IMR-90 (cell line): ENCODE data around the gene CTR9. TPM values are rescaled to one million over a fixed set of nuclear protein-coding genes. Genes with fewer than 3 reads are reported as not detected.

Experiments
- ATAC-seq: fragments of 200-7000 bp; cut with Tn5 transposase; 2 replicates; pipeline ENCODE4 v1.9.1; 2020; ENCODE audit warnings: low read depth, mild to moderate bottlenecking, moderate library complexity
- BruUV-seq: library from RNA; stranded (reverse); fragments of 400-500 nt; replicated peaks from 2 replicates; lab custom pipeline; 2021; lab: Mats Ljungman, UMichigan
- CTCF ChIA-PET: fragments of 300-600 bp; formaldehyde crosslinking; extraction: SDS; loops from one replicate; lab custom pipeline; 2021; ENCODE audit warnings: antibody characterized with exemption; lab: Yijun Ruan, JAX
- POLR2A ChIA-PET: fragments of 300-600 bp; sonication (Branson Sonifier 250); formaldehyde crosslinking; loops from one replicate; lab custom pipeline; 2022; ENCODE audit warnings: antibody characterized with exemption; ENCODE audit not compliant: unreplicated experiment; lab: Charles Lee
- DNase-seq: peaks from one replicate; pipeline ENCODE4 v3.0.0; 2013
- H2AFZ ChIP-seq: replicated peaks from 2 replicates; pipeline ENCODE3; 2013; ENCODE audit warnings: low read length, mild to moderate bottlenecking; ENCODE audit not compliant: poor library complexity
- H2AK5ac ChIP-seq: 2 replicates; pipeline ENCODE4 v1.6.1; 2013; ENCODE audit warnings: low read depth, low read length, inconsistent platforms
- H2AK9ac ChIP-seq: replicated peaks from 2 replicates; pipeline ENCODE3; 2013; ENCODE audit warnings: mild to moderate bottlenecking, low read depth, low read length, moderate library complexity; ENCODE audit not compliant: poor library complexity
- H2BK120ac ChIP-seq: 2 replicates; pipeline ENCODE4 v1.6.1; 2013; ENCODE audit warnings: low read depth, low read length, inconsistent platforms
- H2BK15ac ChIP-seq: 3 replicates; pipeline ENCODE4 v1.6.1; 2013; ENCODE audit warnings: low read depth, low read length, inconsistent platforms
- H2BK20ac ChIP-seq: 2 replicates; pipeline ENCODE4 v1.6.1; 2013; ENCODE audit warnings: low read depth, mild to moderate bottlenecking, inconsistent platforms, low read length, moderate library complexity
- H2BK5ac ChIP-seq: 2 replicates; pipeline ENCODE4 v1.6.1; 2013; ENCODE audit warnings: mild to moderate bottlenecking, low read depth, low read length, inconsistent platforms; ENCODE audit not compliant: poor library complexity, severe bottlenecking
- H3K14ac ChIP-seq: replicated peaks from 2 replicates; pipeline ENCODE4 v1.6.1; 2013; ENCODE audit warnings: low read depth, low read length, inconsistent platforms
- H3K18ac ChIP-seq: 2 replicates; pipeline ENCODE4 v1.6.1; 2013; ENCODE audit warnings: low read depth, low read length, control low read depth
- H3K23ac ChIP-seq: 2 replicates; pipeline ENCODE4 v1.6.1; 2013; ENCODE audit warnings: low read depth, low read length, inconsistent platforms
- H3K27ac ChIP-seq: 2 replicates; pipeline ENCODE4 v1.5.1; 2013; ENCODE audit warnings: mild to moderate bottlenecking, control low read depth, low read length; ENCODE audit not compliant: insufficient read depth
- H3K27me3 ChIP-seq: 2 replicates; pipeline ENCODE4 v1.6.1; 2013; ENCODE audit warnings: low read length; ENCODE audit not compliant: control insufficient read depth, insufficient read depth
- H3K36me3 ChIP-seq: 2 replicates; pipeline ENCODE4 v1.6.1; 2013; ENCODE audit warnings: low read length, mixed read lengths; ENCODE audit not compliant: control insufficient read depth, insufficient read depth
- H3K4ac ChIP-seq: 2 replicates; pipeline ENCODE4 v1.6.1; 2013; ENCODE audit warnings: low read depth, low read length, inconsistent platforms
- H3K4me1 ChIP-seq: 2 replicates; pipeline ENCODE4 v1.6.1; 2013; ENCODE audit warnings: low read length, mixed read lengths; ENCODE audit not compliant: control insufficient read depth, insufficient read depth
- H3K4me2 ChIP-seq: 2 replicates; pipeline ENCODE4 v1.6.1; 2013; ENCODE audit warnings: low read depth, mild to moderate bottlenecking, control low read depth, low read length, moderate library complexity
- H3K4me3 ChIP-seq: 2 replicates; pipeline ENCODE4 v1.5.1; 2013; ENCODE audit warnings: low read depth, mild to moderate bottlenecking, control low read depth, low read length, moderate library complexity; ENCODE audit not compliant: insufficient read depth
- H3K56ac ChIP-seq: 2 replicates; pipeline ENCODE4 v1.6.1; 2013; ENCODE audit warnings: low read length, inconsistent platforms; ENCODE audit not compliant: insufficient read depth; ENCODE audit errors: extremely low read depth
- H3K79me1 ChIP-seq, 2 experiments: 2 replicates each; pipeline ENCODE4 v1.6.1; 2013; ENCODE audit warnings: low read length in 2 of 2, inconsistent platforms in 1 of 2, low read depth in 1 of 2
- H3K9ac ChIP-seq: 2 replicates; pipeline ENCODE4 v1.6.1; 2013; ENCODE audit warnings: low read depth, low read length, control low read depth
- H3K9me1 ChIP-seq: 2 replicates; pipeline ENCODE4 v1.6.1; 2013; ENCODE audit warnings: low read length, inconsistent platforms; ENCODE audit not compliant: insufficient read depth
- H3K9me3 ChIP-seq: 2 replicates; pipeline ENCODE4 v1.6.1; 2013; ENCODE audit warnings: low read length; ENCODE audit not compliant: control insufficient read depth, insufficient read depth
- H4K20me1 ChIP-seq: 2 replicates; pipeline ENCODE4 v1.6.1; 2013; ENCODE audit warnings: low read length, inconsistent platforms; ENCODE audit not compliant: insufficient read depth
- H4K5ac ChIP-seq: 2 replicates; pipeline ENCODE4 v1.6.1; 2013; ENCODE audit warnings: mild to moderate bottlenecking, low read depth, low read length, control low read depth
- H4K8ac ChIP-seq, 2 experiments: 2 replicates each; pipeline ENCODE4 v1.6.1; 2013; ENCODE audit warnings: low read depth in 2 of 2, low read length in 2 of 2, control low read depth in 1 of 2, inconsistent platforms in 1 of 2
- H4K91ac ChIP-seq: 2 replicates; pipeline ENCODE4 v1.6.1; 2013; ENCODE audit warnings: low read depth, low read length, inconsistent platforms; ENCODE audit not compliant: insufficient read depth
- CEBPB ChIP-seq: IDR thresholded peaks from 2 replicates; pipeline ENCODE4 v1.6.1; 2012; ENCODE audit warnings: low read depth, low read length, improper control_type of control experiment
- CHD1 ChIP-seq: IDR thresholded peaks from 2 replicates; pipeline ENCODE4 v1.6.1; 2012; ENCODE audit warnings: low read depth, low read length, improper control_type of control experiment
- FOS ChIP-seq: fragments of 150-350 bp; IDR thresholded peaks from 2 replicates; pipeline ENCODE4 v1.6.1; 2016; ENCODE audit warnings: low read depth, low read length
- MAFK ChIP-seq: IDR thresholded peaks from 2 replicates; pipeline ENCODE4 v1.6.1; 2012; ENCODE audit warnings: low read depth, low read length, improper control_type of control experiment
- MAZ ChIP-seq: IDR thresholded peaks from 2 replicates; pipeline ENCODE4 v1.6.1; 2012; ENCODE audit warnings: low read depth, mild to moderate bottlenecking, low read length, improper control_type of control experiment, moderate library complexity, borderline replicate concordance
- MXI1 ChIP-seq: IDR thresholded peaks from 2 replicates; pipeline ENCODE4 v1.6.1; 2012; ENCODE audit warnings: low read depth, mild to moderate bottlenecking, low read length, moderate library complexity, borderline replicate concordance
- NFE2L2 ChIP-seq: fragments of 150-350 bp; IDR thresholded peaks from 2 replicates; pipeline ENCODE4 v1.6.1; 2016; ENCODE audit warnings: low read depth, mild to moderate bottlenecking, low read length
- RCOR1 ChIP-seq: IDR thresholded peaks from 2 replicates; pipeline ENCODE4 v1.6.1; 2012; ENCODE audit warnings: mild to moderate bottlenecking, low read length, improper control_type of control experiment; ENCODE audit not compliant: insufficient replicate concordance
- RFX5 ChIP-seq: IDR thresholded peaks from 2 replicates; pipeline ENCODE4 v1.8.0; 2012; ENCODE audit warnings: low read depth, mild to moderate bottlenecking, low read length, moderate library complexity
- USF2 ChIP-seq: fragments of 150-350 bp; IDR thresholded peaks from 2 replicates; pipeline ENCODE4 v1.6.1; 2017; ENCODE audit warnings: mild to moderate bottlenecking, antibody characterized with exemption, low read length, low read depth
- WGBS, 2 experiments: methylation state at CpG; one replicate each; pipeline versions ENCODE4 v1.1.5 to v1.1.7; 2013; ENCODE audit warnings: missing lambda C conversion rate in 2 of 2; ENCODE audit not compliant: insufficient read length in 1 of 2; ENCODE audit errors: extremely low coverage in 2 of 2; 5-methylcytosine and 5-hydroxymethylcytosine counted together
- dilution Hi-C: fragments of 300-500 bp; cut with HindIII; formaldehyde crosslinking; loops from one replicate; pipeline ENCODE4 v1.14.3; 2018; ENCODE audit warnings: low sequenced_read_pairs; ENCODE audit not compliant: unreplicated experiment
- in situ Hi-C: fragments of 300-500 bp; cut with MboI; formaldehyde crosslinking; loops from 3 replicates; pipeline ENCODE4 v1.14.3; 2019; ENCODE audit warnings: low sequenced_read_pairs, inconsistent platforms, mixed read lengths
- intact Hi-C: fragments of 100-400 bp; cut with micrococcal nuclease; formaldehyde crosslinking; loops from 2 replicates; pipeline ENCODE4 v1.10.0; 2022
- polyA plus RNA-seq, 3 experiments: library from polyadenylated mRNA; depleted of rRNA; stranded (reverse); fragments of >200 nt; gene quantifications; 2 replicates each; pipeline ENCODE4 v1.2.3, GENCODE V29; 2012; ENCODE audit warnings: low replicate concordance in 1 of 3
- total RNA-seq: library from RNA; depleted of rRNA; stranded (reverse); fragments of >200 nt; gene quantifications from 2 replicates; pipeline ENCODE4 v1.2.3, GENCODE V29; 2012
- TF ChIP-seq, protein P1 (sequence below): fragments of 150-350 bp; IDR thresholded peaks from 2 replicates; pipeline ENCODE4 v1.6.1; 2016; ENCODE audit warnings: low read depth, mild to moderate bottlenecking, low read length, moderate library complexity, borderline replicate concordance
- TF ChIP-seq, protein P2 (sequence below): conservative IDR thresholded peaks from 2 replicates; pipeline ENCODE4 v1.5.1; 2012; ENCODE audit warnings: mild to moderate bottlenecking, low read depth, low read length, improper control_type of control experiment

Gene CTR9
- total and polyA plus RNA-seq, 2 of the 4 experiments (the other 2 are of a cell fraction): 16.8 to 37.1 TPM

DNA sequence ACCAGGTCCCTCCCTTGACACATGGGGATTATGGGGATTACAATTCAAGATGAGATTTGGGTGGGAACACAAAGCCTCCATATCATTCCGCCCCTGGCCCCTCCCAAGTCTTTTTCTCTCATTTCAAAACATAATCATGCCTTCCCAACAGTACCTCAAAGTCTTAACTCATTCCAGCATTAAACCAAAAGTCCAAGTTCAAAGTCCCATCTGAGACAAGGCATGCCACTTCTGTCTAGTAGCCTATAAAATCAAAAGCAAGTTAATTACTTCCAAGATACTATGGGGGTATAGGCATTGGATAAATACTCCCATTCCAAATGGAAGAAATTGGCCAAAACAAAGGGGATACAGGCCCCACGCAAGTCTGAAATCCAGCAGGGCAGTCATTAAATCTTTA, 77.4 kb downstream of the CTR9 start:
- Histone ChIP-seq H4K20me1 (no peaks in the 10 kb centered on the region), H3K4me3 (no peak overlapping the region), H3K23ac (no peak overlapping the region), H2BK120ac (no peak overlapping the region), H3K36me3 (no peaks in the 10 kb centered on the region), H3K4ac (no peak overlapping the region), H2BK15ac (no peak overlapping the region), H3K18ac (no peak overlapping the region), H2BK20ac (no peak overlapping the region), H3K4me1 (peaks cover 1% of the 10 kb centered on the region; the same call in 1 of the 2 replicates), H2BK5ac (no peak overlapping the region), H3K4me2 (no peak overlapping the region), H3K14ac (no peak overlapping the region), H2AK9ac (no peak overlapping the region), H3K56ac (no peak overlapping the region), H4K5ac (no peak overlapping the region), H2AK5ac (no peak overlapping the region), H3K27me3 (no peaks in the 10 kb centered on the region), H3K9me3 (no peaks in the 10 kb centered on the region), H3K9ac (no peak overlapping the region), H4K91ac (no peak overlapping the region), H2AFZ (no peak overlapping the region), H3K27ac (no peak overlapping the region), H4K8ac (no peak overlapping the region), H3K9me1 (no peaks in the 10 kb centered on the region), H3K79me1 (no peaks in the 10 kb centered on the region)
- intact Hi-C loops (no loop called here), dilution Hi-C loops (no loop called here), in situ Hi-C loops (no loop called here)
- no TSS peak for BruUV-seq
- CTCF ChIA-PET: no interaction called here
- no peak for ATAC-seq
- no CpG with 5 or more reads among the region's 2 CpGs for WGBS, 2 experiments
- TF ChIP-seq MXI1: no peak
- TF ChIP-seq RFX5: no peak
- TF ChIP-seq MAZ: no peak
- no peak for TF ChIP-seq USF2
- TF ChIP-seq CEBPB: no peak
- TF ChIP-seq NFE2L2: no peak
- TF ChIP-seq MAFK: no peak
- TF ChIP-seq, protein P1, sequence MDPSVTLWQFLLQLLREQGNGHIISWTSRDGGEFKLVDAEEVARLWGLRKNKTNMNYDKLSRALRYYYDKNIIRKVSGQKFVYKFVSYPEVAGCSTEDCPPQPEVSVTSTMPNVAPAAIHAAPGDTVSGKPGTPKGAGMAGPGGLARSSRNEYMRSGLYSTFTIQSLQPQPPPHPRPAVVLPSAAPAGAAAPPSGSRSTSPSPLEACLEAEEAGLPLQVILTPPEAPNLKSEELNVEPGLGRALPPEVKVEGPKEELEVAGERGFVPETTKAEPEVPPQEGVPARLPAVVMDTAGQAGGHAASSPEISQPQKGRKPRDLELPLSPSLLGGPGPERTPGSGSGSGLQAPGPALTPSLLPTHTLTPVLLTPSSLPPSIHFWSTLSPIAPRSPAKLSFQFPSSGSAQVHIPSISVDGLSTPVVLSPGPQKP: no peak
- TF ChIP-seq CHD1: no peak
- TF ChIP-seq, protein P2, sequence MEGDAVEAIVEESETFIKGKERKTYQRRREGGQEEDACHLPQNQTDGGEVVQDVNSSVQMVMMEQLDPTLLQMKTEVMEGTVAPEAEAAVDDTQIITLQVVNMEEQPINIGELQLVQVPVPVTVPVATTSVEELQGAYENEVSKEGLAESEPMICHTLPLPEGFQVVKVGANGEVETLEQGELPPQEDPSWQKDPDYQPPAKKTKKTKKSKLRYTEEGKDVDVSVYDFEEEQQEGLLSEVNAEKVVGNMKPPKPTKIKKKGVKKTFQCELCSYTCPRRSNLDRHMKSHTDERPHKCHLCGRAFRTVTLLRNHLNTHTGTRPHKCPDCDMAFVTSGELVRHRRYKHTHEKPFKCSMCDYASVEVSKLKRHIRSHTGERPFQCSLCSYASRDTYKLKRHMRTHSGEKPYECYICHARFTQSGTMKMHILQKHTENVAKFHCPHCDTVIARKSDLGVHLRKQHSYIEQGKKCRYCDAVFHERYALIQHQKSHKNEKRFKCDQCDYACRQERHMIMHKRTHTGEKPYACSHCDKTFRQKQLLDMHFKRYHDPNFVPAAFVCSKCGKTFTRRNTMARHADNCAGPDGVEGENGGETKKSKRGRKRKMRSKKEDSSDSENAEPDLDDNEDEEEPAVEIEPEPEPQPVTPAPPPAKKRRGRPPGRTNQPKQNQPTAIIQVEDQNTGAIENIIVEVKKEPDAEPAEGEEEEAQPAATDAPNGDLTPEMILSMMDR: no peak
- no peak for TF ChIP-seq FOS
- no peak for TF ChIP-seq RCOR1
- DNase-seq: no peak
- POLR2A ChIA-PET: no interaction called here
